HG02885 (cell line): Measurements from ENCODE around the gene HOXA13.

Source experiments
- ATAC-seq: cut with Tn5 transposase; IDR thresholded peaks from one replicate; pipeline ENCODE4 v1.9.1; 2021; ENCODE audit warnings: mild to moderate bottlenecking; ENCODE audit not compliant: unreplicated experiment, poor library complexity

HOXA13 gene

GRCh38 chr7:27199849-27200760 lies at the start of gene HOXA13:
TSS of gene HOXA13 (minus strand) at chr7:27200091. CDS start at chr7:27200077, 14 bp downstream.
- no peak for ATAC-seq

- ATAC-seq = no peak
These were observed 49.2 kb upstream of the HOXA13 start for GRCh38 chr7:27248911-27249723.

- no peak for ATAC-seq
These were observed 48.5 kb upstream of the HOXA13 start for GRCh38 chr7:27248427-27248806.

- no peak for ATAC-seq
These were observed 47.8 kb upstream of the HOXA13 start for GRCh38 chr7:27247452-27248426.

GRCh38 chr7:27247000-27247399 lies 47.1 kb upstream of the HOXA13 start:
- no peak for ATAC-seq

- no peak for ATAC-seq
These were observed 46.2 kb upstream of the HOXA13 start for GRCh38 chr7:27245798-27246691.

- ATAC-seq = no peak
These were observed 45.4 kb upstream of the HOXA13 start for GRCh38 chr7:27245124-27245797.

- ATAC-seq = no peak
These were observed 44.7 kb upstream of the HOXA13 start for GRCh38 chr7:27244488-27245123.

- no peak for ATAC-seq
These were observed 43.7 kb upstream of the HOXA13 start for GRCh38 chr7:27243340-27244163.

- ATAC-seq = no peak
These were observed 42.9 kb upstream of the HOXA13 start, which contains the start of gene EVX1 for GRCh38 chr7:27242555-27243339. TSS of gene EVX1 (plus strand) at chr7:27242802. CDS start at chr7:27243031, 229 bp downstream.

- no peak for ATAC-seq
These were observed 42.3 kb upstream of the HOXA13 start for GRCh38 chr7:27242154-27242553.

GRCh38 chr7:27241189-27242056 lies 41.5 kb upstream of the HOXA13 start:
- ATAC-seq = no peak

GRCh38 chr7:27240015-27240731 lies 40.3 kb upstream of the HOXA13 start:
- ATAC-seq = no peak

GRCh38 chr7:27239387-27240014 lies 39.6 kb upstream of the HOXA13 start:
- ATAC-seq = no peak
